ENCODE data around the gene PKNOX2.
A peak's percentile ranks its signal among the peaks of the same experiment; 100 is the strongest.

PKNOX2 gene

GRCh38 chr11:125164422-125165110 lies at the start of gene PKNOX2:
TSS of gene PKNOX2 (plus strand) at chr11:125164751. CDS start at chr11:125351306, 186,555 bp downstream.
- peak; percentile 57 for DNase-seq

- DNase-seq: no peak
Measured at GRCh38 chr11:125117429-125117828, 47.1 kb upstream of the PKNOX2 start.

- DNase-seq: no peak
Measured at GRCh38 chr11:125123194-125123946, 41.2 kb upstream of the PKNOX2 start.

- peak; percentile 42 for DNase-seq
Measured at GRCh38 chr11:125123947-125124617, 40.5 kb upstream of the PKNOX2 start.

GRCh38 chr11:125124618-125124992 lies 39.9 kb upstream of the PKNOX2 start:
- DNase-seq: no peak

GRCh38 chr11:125128450-125128849 lies 36.1 kb upstream of the PKNOX2 start:
- DNase-seq: peak; percentile 54

- no peak for DNase-seq
Measured at GRCh38 chr11:125129316-125129993, 35.1 kb upstream of the PKNOX2 start.

- no peak for DNase-seq
Measured at GRCh38 chr11:125132071-125132470, 32.5 kb upstream of the PKNOX2 start.

- no peak for DNase-seq
Measured at GRCh38 chr11:125132596-125132995, 32.0 kb upstream of the PKNOX2 start.

GRCh38 chr11:125136001-125136400 lies 28.6 kb upstream of the PKNOX2 start:
- DNase-seq: no peak

- DNase-seq: no peak
Measured at GRCh38 chr11:125138966-125139365, 25.6 kb upstream of the PKNOX2 start.

- no peak for DNase-seq
Measured at GRCh38 chr11:125139778-125140177, 24.8 kb upstream of the PKNOX2 start.

GRCh38 chr11:125140233-125140632 lies 24.3 kb upstream of the PKNOX2 start:
- no peak for DNase-seq

- no peak for DNase-seq
Measured at GRCh38 chr11:125141178-125141577, 23.4 kb upstream of the PKNOX2 start.

GRCh38 chr11:125141686-125142535 lies 22.6 kb upstream of the PKNOX2 start:
- DNase-seq: peak; percentile 32

- no peak for DNase-seq
Measured at GRCh38 chr11:125146232-125146631, 18.3 kb upstream of the PKNOX2 start.

- no peak for DNase-seq
Measured at GRCh38 chr11:125147280-125147679, 17.3 kb upstream of the PKNOX2 start.

GRCh38 chr11:125148011-125148410 lies 16.5 kb upstream of the PKNOX2 start:
- DNase-seq: no peak

GRCh38 chr11:125148743-125149142 lies 15.8 kb upstream of the PKNOX2 start:
- DNase-seq: no peak

GRCh38 chr11:125153837-125154236 lies 10.7 kb upstream of the PKNOX2 start:
- no peak for DNase-seq

- DNase-seq: no peak
Measured at GRCh38 chr11:125154378-125155099, 10.0 kb upstream of the PKNOX2 start.

- no peak for DNase-seq
Measured at GRCh38 chr11:125155100-125155444, 9.5 kb upstream of the PKNOX2 start.

Data from EL (cell line).